HG03064 (cell line): ENCODE measurements around the gene TRIP13.

Source experiments
- ATAC-seq: cut with Tn5 transposase; IDR thresholded peaks from one replicate; pipeline ENCODE4 v1.9.1; 2021; ENCODE audit warnings: low read depth; ENCODE audit not compliant: unreplicated experiment

Gene TRIP13

GRCh38 chr5:854966-855743 lies 37.5 kb upstream of the TRIP13 start:
- ATAC-seq, result no peak

- no peak for ATAC-seq
Measured at GRCh38 chr5:855771-856530, 36.7 kb upstream of the TRIP13 start.

GRCh38 chr5:856531-857425 lies 35.9 kb upstream of the TRIP13 start:
- no peak for ATAC-seq

GRCh38 chr5:858726-859125 lies 34.0 kb upstream of the TRIP13 start:
- ATAC-seq, result no peak

GRCh38 chr5:859391-859790 lies 33.3 kb upstream of the TRIP13 start:
- ATAC-seq, result no peak

GRCh38 chr5:859798-860296 lies 32.8 kb upstream of the TRIP13 start:
- no peak for ATAC-seq

- ATAC-seq, result no peak
Measured at GRCh38 chr5:860506-861150, 32.1 kb upstream of the TRIP13 start.

GRCh38 chr5:861442-862366 lies 31.0 kb upstream of the TRIP13 start:
- no peak for ATAC-seq

- no peak for ATAC-seq
Measured at GRCh38 chr5:862367-863243, 30.1 kb upstream of the TRIP13 start.

GRCh38 chr5:863244-863805 lies 29.4 kb upstream of the TRIP13 start:
- no peak for ATAC-seq

- no peak for ATAC-seq
Measured at GRCh38 chr5:864492-865167, 28.1 kb upstream of the TRIP13 start.

- ATAC-seq, result no peak
Measured at GRCh38 chr5:865168-865521, 27.5 kb upstream of the TRIP13 start.

- no peak for ATAC-seq
Measured at GRCh38 chr5:865771-866170, 26.9 kb upstream of the TRIP13 start.

- ATAC-seq, result no peak
Measured at GRCh38 chr5:867300-867870, 25.3 kb upstream of the TRIP13 start.

- ATAC-seq, result no peak
Measured at GRCh38 chr5:868428-869135, 24.1 kb upstream of the TRIP13 start.

GRCh38 chr5:870956-871355 lies 21.7 kb upstream of the TRIP13 start:
- no peak for ATAC-seq
